ENCODE data around the gene RPL22. TPM values are rescaled to one million over a fixed set of nuclear protein-coding genes. Genes with fewer than 3 reads are reported as not detected.

RPL22 gene
- total and polyA plus RNA-seq, 2 of the 13 experiments (the other 11 are each of a cell fraction or from before 2014, with no cell fraction given) = 214 to 545 TPM

- TF ChIP-seq ARID4A (CRISPR knock-in tag; IDR thresholded peaks at IDR 0.05; ENCODE audit: borderline replicate concordance) = no peak
- no peak for TF ChIP-seq XRCC5 (optimal IDR thresholded peaks at IDR 0.05; ENCODE audit: low read length)
- TF ChIP-seq RXRB (CRISPR knock-in tag; IDR thresholded peaks at IDR 0.05; ENCODE audit: borderline replicate concordance) = no peak
- TF ChIP-seq MAF1 (CRISPR knock-in tag; IDR thresholded peaks at IDR 0.05; ENCODE audit: borderline replicate concordance) = no peak
- TF ChIP-seq ZBTB49 (CRISPR knock-in tag; IDR thresholded peaks at IDR 0.05; ENCODE audit: borderline replicate concordance) = no peak
- TF ChIP-seq GFI1 (CRISPR knock-in tag; IDR thresholded peaks at IDR 0.05; ENCODE audit: borderline replicate concordance) = no peak
- no peak for TF ChIP-seq MXD4 (CRISPR knock-in tag; IDR thresholded peaks at IDR 0.05)
- TF ChIP-seq PRMT3 (CRISPR knock-in tag; IDR thresholded peaks at IDR 0.05; ENCODE audit: borderline replicate concordance, low read depth) = no peak
- TF ChIP-seq POLR2AphosphoS2 (IDR thresholded peaks at IDR 0.05; ENCODE audit: low read depth, low read length) = no peak
- TF ChIP-seq SP1 (IDR thresholded peaks at IDR 0.05) = no peak
- no peak for TF ChIP-seq SP1 (CRISPR knock-in tag; IDR thresholded peaks at IDR 0.05)
- no peak for TF ChIP-seq JDP2 (CRISPR knock-in tag; IDR thresholded peaks at IDR 0.05; ENCODE audit: borderline replicate concordance)
- no peak for TF ChIP-seq ZNF431 (CRISPR knock-in tag; IDR thresholded peaks at IDR 0.05; ENCODE audit: borderline replicate concordance, low read depth)
- TF ChIP-seq KAT8 (CRISPR knock-in tag; IDR thresholded peaks at IDR 0.05) = no peak
- TF ChIP-seq HBP1 (CRISPR knock-in tag; IDR thresholded peaks at IDR 0.05; ENCODE audit: low read depth) = no peak
Measured at GRCh38 chr1:6180707-6181311, 18.6 kb downstream of the RPL22 start (continued).
